Caco-2 (cell line): ENCODE data around the gene THRB. TPM values are rescaled to one million over a fixed set of nuclear protein-coding genes. Genes with fewer than 3 reads are reported as not detected.

Source experiments
- BruUV-seq: library from RNA; stranded (reverse); fragments of 400-500 nt; replicated peaks from 2 replicates; lab custom pipeline; 2021; lab: Mats Ljungman, UMichigan
- CTCF ChIA-PET: fragments of 300-600 bp; sonication (Branson Sonifier 250); formaldehyde crosslinking; loops from one replicate; lab custom pipeline; 2022; ENCODE audit warnings: antibody characterized with exemption; lab: Charles Lee
- POLR2A ChIA-PET: fragments of 300-600 bp; sonication (Branson Sonifier 250); formaldehyde crosslinking; loops from one replicate; lab custom pipeline; 2022; ENCODE audit warnings: antibody characterized with exemption; lab: Charles Lee
- DNase-seq, 2 experiments: peaks; one replicate each; pipeline versions ENCODE4 v3.0.0 to v3.0.0-alpha.2; 2020 to 2022
- H3K27me3 ChIP-seq: replicated peaks from 2 replicates; pipeline ENCODE4 v1.6.0; 2011; ENCODE audit warnings: low read length; ENCODE audit not compliant: control insufficient read depth, insufficient read depth
- H3K36me3 ChIP-seq: 2 replicates; pipeline ENCODE4 v1.5.1; 2011; ENCODE audit warnings: low read length; ENCODE audit not compliant: control insufficient read depth, insufficient read depth
- H3K4me1 ChIP-seq: fragments of 250-450 bp; sonication (Bioruptor Pico); 2 replicates; pipeline ENCODE4 v1.5.1; 2020; ENCODE audit warnings: mild to moderate bottlenecking
- H3K4me3 ChIP-seq: 2 replicates; pipeline ENCODE4 v1.5.1; 2011; ENCODE audit warnings: low read depth, mild to moderate bottlenecking, control low read depth, low read length
- H3K9me3 ChIP-seq: fragments of 250-450 bp; sonication (Bioruptor Pico); 2 replicates; pipeline ENCODE4 v1.5.1; 2020; ENCODE audit warnings: mild to moderate bottlenecking, moderate library complexity
- H3K27ac Mint-ChIP-seq: one replicate; pipeline ENCODE4 v1.8.0; 2022; ENCODE audit warnings: mixed read lengths; ENCODE audit not compliant: unreplicated experiment
- H3K27me3 Mint-ChIP-seq: one replicate; pipeline ENCODE4 v1.8.0; 2022; ENCODE audit warnings: mixed read lengths; ENCODE audit not compliant: insufficient read depth, unreplicated experiment
- H3K36me3 Mint-ChIP-seq: one replicate; pipeline ENCODE4 v1.8.0; 2022; ENCODE audit warnings: mild to moderate bottlenecking, mixed read lengths; ENCODE audit not compliant: insufficient read depth, unreplicated experiment
- H3K4me1 Mint-ChIP-seq: one replicate; pipeline ENCODE4 v1.8.0; 2022; ENCODE audit warnings: low read depth, mixed read lengths; ENCODE audit not compliant: unreplicated experiment
- H3K4me3 Mint-ChIP-seq: one replicate; pipeline ENCODE4 v1.8.0; 2022; ENCODE audit warnings: mild to moderate bottlenecking, moderate library complexity, mixed read lengths; ENCODE audit not compliant: unreplicated experiment
- H3K9me3 Mint-ChIP-seq: one replicate; pipeline ENCODE4 v1.8.0; 2022; ENCODE audit warnings: mixed read lengths; ENCODE audit not compliant: unreplicated experiment
- CTCF ChIP-seq, 2 experiments: fragments of 200-600 bp in 1 of 2; IDR thresholded peaks; 1 replicate in 1 of 2; 2 replicates in 1 of 2; pipeline versions ENCODE4 v1.5.1 to v1.8.0; 2011 to 2022; ENCODE audit warnings: antibody characterized with exemption in 1 of 2, control low read depth in 1 of 2, inconsistent platforms in 1 of 2, low read depth in 1 of 2, low read length in 1 of 2, mild to moderate bottlenecking in 1 of 2, moderate library complexity in 1 of 2; ENCODE audit not compliant: insufficient read depth in 1 of 2, severe bottlenecking in 1 of 2, unreplicated experiment in 1 of 2
- intact Hi-C: fragments of 100-400 bp; cut with micrococcal nuclease; formaldehyde crosslinking; loops from one replicate; pipeline ENCODE4 v1.10.0; 2022; ENCODE audit not compliant: unreplicated experiment
- total RNA-seq: library from RNA; stranded (reverse); gene quantifications from 2 replicates; pipeline ENCODE4 v1.2.3, GENCODE V29; 2022

The THRB gene
- total RNA-seq, 1 experiment from 2014 or later: 19.4 TPM

GRCh38 chr3:24374801-24375200 is 119.8 kb downstream of the THRB start:
- Histone ChIP-seq H3K4me3 (no peak overlapping the region), H3K27me3 (no peaks in the 10 kb centered on the region), H3K4me1 (peaks cover 39% of the 10 kb centered on the region), H3K9me3 (no peaks in the 10 kb centered on the region), H3K36me3 (no peaks in the 10 kb centered on the region)
- ChIA-PET POLR2A (no interaction called here), CTCF (no interaction called here)
- Mint-ChIP-seq H3K4me1 (peaks cover 29% of the 10 kb centered on the region), H3K4me3 (no peak overlapping the region), H3K36me3 (no peaks in the 10 kb centered on the region), H3K9me3 (no peaks in the 10 kb centered on the region), H3K27me3 (no peaks in the 10 kb centered on the region), H3K27ac (no peak overlapping the region)
- intact Hi-C loops: no loop called here
- TF ChIP-seq CTCF (IDR thresholded peaks at IDR 0.05; ENCODE audit: insufficient read depth in 1 of 2, low read depth in 1 of 2, low read length in 1 of 2, severe bottlenecking in 1 of 2, unreplicated experiment in 1 of 2): no peak
- BruUV-seq: no TSS peak
- DNase-seq: no peak

- no peak for TF ChIP-seq CTCF (IDR thresholded peaks at IDR 0.05; ENCODE audit: insufficient read depth in 1 of 2, low read depth in 1 of 2, low read length in 1 of 2, severe bottlenecking in 1 of 2, unreplicated experiment in 1 of 2)
- H3K4me1 ChIP-seq: peaks cover 41% of the 10 kb centered on the region
- Mint-ChIP-seq H3K9me3 (no peaks in the 10 kb centered on the region), H3K4me1 (peaks cover 29% of the 10 kb centered on the region), H3K27me3 (no peaks in the 10 kb centered on the region), H3K27ac (no peak overlapping the region), H3K36me3 (no peaks in the 10 kb centered on the region), H3K4me3 (no peak overlapping the region)
- CTCF ChIA-PET: no interaction called here
- no peaks in the 10 kb centered on the region for H3K36me3 ChIP-seq
- intact Hi-C loops: no loop called here
- no peaks in the 10 kb centered on the region for H3K27me3 ChIP-seq
- no peak overlapping the region for H3K4me3 ChIP-seq
- DNase-seq: no peak
- BruUV-seq: no TSS peak
- H3K9me3 ChIP-seq: no peaks in the 10 kb centered on the region
- POLR2A ChIA-PET: no interaction called here
Measured at GRCh38 chr3:24373198-24373959, 121.3 kb downstream of the THRB start.

- Mint-ChIP-seq H3K27me3 (no peaks in the 10 kb centered on the region), H3K9me3 (no peaks in the 10 kb centered on the region), H3K36me3 (no peaks in the 10 kb centered on the region), H3K27ac (no peak overlapping the region), H3K4me1 (peaks cover 34% of the 10 kb centered on the region), H3K4me3 (no peak overlapping the region)
- intact Hi-C loops: no loop called here
- peaks cover 41% of the 10 kb centered on the region for H3K4me1 ChIP-seq
- POLR2A ChIA-PET: no interaction called here
- no peaks in the 10 kb centered on the region for H3K9me3 ChIP-seq
- H3K27me3 ChIP-seq: no peaks in the 10 kb centered on the region
- H3K36me3 ChIP-seq: no peaks in the 10 kb centered on the region
- no TSS peak for BruUV-seq
- TF ChIP-seq CTCF (IDR thresholded peaks at IDR 0.05; ENCODE audit: insufficient read depth in 1 of 2, low read depth in 1 of 2, low read length in 1 of 2, severe bottlenecking in 1 of 2, unreplicated experiment in 1 of 2): no peak
- H3K4me3 ChIP-seq: no peak overlapping the region
- DNase-seq: no peak
- CTCF ChIA-PET: no interaction called here
Measured at GRCh38 chr3:24372559-24373197, 122.0 kb downstream of the THRB start.
